Measurements from ENCODE around the gene USP47.

USP47 gene

GRCh38 chr11:11867720-11868119 is 25.9 kb downstream of the USP47 start:
- DNase-seq: no peak
- H3K4me3 ChIP-seq: no peak overlapping the region
- H3K9me3 ChIP-seq: peaks cover 0 to 9% (median 7%) of the 10 kb centered on the region in 3 donors
- intact Hi-C loops (cut with DNase I; ENCODE audit: low total_unique reads): no loop called here
- TF ChIP-seq, protein P1, sequence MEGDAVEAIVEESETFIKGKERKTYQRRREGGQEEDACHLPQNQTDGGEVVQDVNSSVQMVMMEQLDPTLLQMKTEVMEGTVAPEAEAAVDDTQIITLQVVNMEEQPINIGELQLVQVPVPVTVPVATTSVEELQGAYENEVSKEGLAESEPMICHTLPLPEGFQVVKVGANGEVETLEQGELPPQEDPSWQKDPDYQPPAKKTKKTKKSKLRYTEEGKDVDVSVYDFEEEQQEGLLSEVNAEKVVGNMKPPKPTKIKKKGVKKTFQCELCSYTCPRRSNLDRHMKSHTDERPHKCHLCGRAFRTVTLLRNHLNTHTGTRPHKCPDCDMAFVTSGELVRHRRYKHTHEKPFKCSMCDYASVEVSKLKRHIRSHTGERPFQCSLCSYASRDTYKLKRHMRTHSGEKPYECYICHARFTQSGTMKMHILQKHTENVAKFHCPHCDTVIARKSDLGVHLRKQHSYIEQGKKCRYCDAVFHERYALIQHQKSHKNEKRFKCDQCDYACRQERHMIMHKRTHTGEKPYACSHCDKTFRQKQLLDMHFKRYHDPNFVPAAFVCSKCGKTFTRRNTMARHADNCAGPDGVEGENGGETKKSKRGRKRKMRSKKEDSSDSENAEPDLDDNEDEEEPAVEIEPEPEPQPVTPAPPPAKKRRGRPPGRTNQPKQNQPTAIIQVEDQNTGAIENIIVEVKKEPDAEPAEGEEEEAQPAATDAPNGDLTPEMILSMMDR (IDR thresholded peaks at IDR 0.05): no peak
- H3K36me3 ChIP-seq: peaks cover 0 to 5% (median 4%) of the 10 kb centered on the region in 3 donors
- no peak overlapping the region for H3K27ac ChIP-seq
- H3K4me1 ChIP-seq: peaks cover 0 to 52% (median 16%) of the 10 kb centered on the region in 4 donors
- no peaks in the 10 kb centered on the region for H3K27me3 ChIP-seq

DNA sequence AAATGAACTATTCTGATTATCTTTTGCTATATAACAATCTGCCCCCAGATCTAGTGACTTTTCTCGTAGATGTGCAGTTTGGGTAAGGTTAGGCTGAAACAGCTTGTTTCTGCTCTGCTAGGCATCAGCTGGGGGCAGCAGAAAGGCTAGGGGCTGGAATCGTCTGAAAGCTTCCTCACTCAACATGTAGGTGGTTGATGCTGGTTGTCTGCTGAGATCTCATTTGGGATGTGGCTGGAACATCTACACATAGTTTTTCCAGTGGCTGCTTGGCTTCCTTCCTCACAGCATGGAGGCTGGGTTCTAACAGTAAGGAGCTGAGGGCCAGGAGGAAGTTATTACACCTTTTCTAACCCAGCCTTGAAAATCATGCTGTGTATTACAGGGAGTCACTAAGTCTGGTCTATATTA is 30.2 kb downstream of the USP47 start:
- intact Hi-C loops (cut with DNase I; ENCODE audit: low total_unique reads): no loop called here
- no peaks in the 10 kb centered on the region for H3K27me3 ChIP-seq
- H3K4me3 ChIP-seq: no peak overlapping the region
- H3K36me3 ChIP-seq: peaks cover 0 to 3% (median 1%) of the 10 kb centered on the region in 3 donors
- peaks cover 0 to 50% (median 14%) of the 10 kb centered on the region in 4 donors for H3K4me1 ChIP-seq
- H3K9me3 ChIP-seq: peaks cover 0 to 4% (median 3%) of the 10 kb centered on the region in 3 donors
- TF ChIP-seq, protein P1 (IDR thresholded peaks at IDR 0.05): no peak
- no peak overlapping the region for H3K27ac ChIP-seq
- DNase-seq: no peak

- no peaks in the 10 kb centered on the region for H3K9me3 ChIP-seq
- no peaks in the 10 kb centered on the region for H3K36me3 ChIP-seq
- H3K4me3 ChIP-seq: no peak overlapping the region
- H3K27me3 ChIP-seq: no peaks in the 10 kb centered on the region
- TF ChIP-seq, protein P1 (IDR thresholded peaks at IDR 0.05): no peak
- H3K4me1 ChIP-seq: peaks cover 0 to 55% (median 9%) of the 10 kb centered on the region in 4 donors
- no peak overlapping the region for H3K27ac ChIP-seq
- DNase-seq: no peak
- intact Hi-C loops (cut with DNase I; ENCODE audit: low total_unique reads): no loop called here
Measured at GRCh38 chr11:11876458-11876857, 34.7 kb downstream of the USP47 start.

DNA sequence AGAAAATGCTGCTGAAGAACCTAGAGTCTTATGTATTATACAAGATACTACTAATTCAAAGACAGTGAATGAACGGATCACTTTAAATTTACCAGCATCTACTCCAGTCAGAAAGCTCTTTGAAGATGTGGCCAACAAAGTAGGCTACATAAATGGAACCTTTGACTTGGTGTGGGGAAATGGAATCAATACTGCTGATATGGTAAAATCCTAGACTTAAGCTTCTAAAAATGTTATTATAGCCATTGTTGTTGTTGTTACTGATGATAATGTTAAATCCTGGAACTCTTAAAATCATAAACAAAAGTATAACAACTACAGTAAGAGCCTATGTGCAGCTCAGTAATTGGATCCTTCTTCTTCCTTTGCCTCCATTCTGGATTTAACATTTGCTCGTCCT is 38.4 kb downstream of the USP47 start:
- intact Hi-C loops (cut with DNase I; ENCODE audit: low total_unique reads): no loop called here
- Histone ChIP-seq H3K27me3 (no peaks in the 10 kb centered on the region), H3K4me3 (no peak overlapping the region), H3K27ac (no peak overlapping the region), H3K4me1 (peaks cover 0 to 38% (median 0%) of the 10 kb centered on the region in 4 donors), H3K9me3 (no peaks in the 10 kb centered on the region), H3K36me3 (peaks cover 6 to 10% (median 9%) of the 10 kb centered on the region in 3 donors)
- TF ChIP-seq, protein P1 (IDR thresholded peaks at IDR 0.05): no peak
- no peak for DNase-seq

DNA sequence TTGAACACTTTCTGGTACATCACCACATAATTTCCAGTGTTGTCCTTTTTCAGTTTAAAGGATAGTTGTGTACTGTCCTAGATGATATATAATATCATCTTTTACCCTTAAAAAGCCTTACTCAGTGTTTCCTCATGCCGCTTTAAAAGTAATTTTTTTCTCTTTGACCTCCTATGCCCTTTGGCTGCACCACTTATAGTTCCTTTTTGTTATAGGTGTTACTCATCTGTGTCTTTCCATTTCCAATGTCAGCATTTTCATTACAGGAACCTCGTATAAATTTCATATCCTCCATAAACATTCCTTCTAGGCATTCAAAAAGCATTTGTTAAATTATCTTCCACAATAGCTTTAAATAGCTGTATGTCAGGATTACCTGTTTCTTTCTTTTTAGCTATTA is 40.8 kb downstream of the USP47 start:
- Histone ChIP-seq H3K4me3 (no peak overlapping the region), H3K9me3 (no peaks in the 10 kb centered on the region), H3K27me3 (no peaks in the 10 kb centered on the region), H3K27ac (no peak overlapping the region), H3K4me1 (peaks cover 0 to 30% (median 0%) of the 10 kb centered on the region in 4 donors), H3K36me3 (peaks cover 24 to 29% (median 29%) of the 10 kb centered on the region in 3 donors)
- intact Hi-C loops (cut with DNase I; ENCODE audit: low total_unique reads): no loop called here
- DNase-seq: no peak
- TF ChIP-seq, protein P1 (IDR thresholded peaks at IDR 0.05): no peak

DNA sequence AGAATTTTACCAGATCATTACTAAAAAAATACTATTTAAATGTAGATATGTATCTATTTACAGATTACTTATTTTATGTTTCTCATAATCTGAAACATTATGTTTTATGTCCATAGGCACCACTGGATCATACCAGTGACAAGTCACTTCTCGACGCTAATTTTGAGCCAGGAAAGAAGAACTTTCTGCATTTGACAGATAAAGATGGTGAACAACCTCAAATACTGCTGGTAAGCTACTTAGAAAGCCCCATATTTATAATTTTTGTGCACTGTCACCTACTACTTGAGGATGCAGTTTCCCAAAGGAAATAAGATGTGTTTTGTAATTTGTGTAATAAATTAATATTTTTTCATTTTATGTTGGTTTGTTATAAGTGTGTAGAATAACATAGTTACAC is 42.6 kb downstream of the USP47 start:
- Histone ChIP-seq H3K4me3 (no peak overlapping the region), H3K9me3 (no peaks in the 10 kb centered on the region), H3K36me3 (peaks cover 25 to 29% (median 29%) of the 10 kb centered on the region in 3 donors), H3K27ac (no peak overlapping the region), H3K4me1 (peaks cover 0 to 22% (median 0%) of the 10 kb centered on the region in 4 donors), H3K27me3 (no peaks in the 10 kb centered on the region)
- intact Hi-C loops (cut with DNase I; ENCODE audit: low total_unique reads): no loop called here
- DNase-seq: no peak
- TF ChIP-seq, protein P1 (IDR thresholded peaks at IDR 0.05): no peak

Data from tibial artery (tissue), 4 donors.